ENCODE results near the gene BICDL1. TPM values are rescaled to one million over a fixed set of nuclear protein-coding genes. Genes with fewer than 3 reads are reported as not detected.

Gene BICDL1
- total RNA-seq, 3 donors from 2014 or later = 0.48 to 23.4 (median 5.6) TPM

DNA sequence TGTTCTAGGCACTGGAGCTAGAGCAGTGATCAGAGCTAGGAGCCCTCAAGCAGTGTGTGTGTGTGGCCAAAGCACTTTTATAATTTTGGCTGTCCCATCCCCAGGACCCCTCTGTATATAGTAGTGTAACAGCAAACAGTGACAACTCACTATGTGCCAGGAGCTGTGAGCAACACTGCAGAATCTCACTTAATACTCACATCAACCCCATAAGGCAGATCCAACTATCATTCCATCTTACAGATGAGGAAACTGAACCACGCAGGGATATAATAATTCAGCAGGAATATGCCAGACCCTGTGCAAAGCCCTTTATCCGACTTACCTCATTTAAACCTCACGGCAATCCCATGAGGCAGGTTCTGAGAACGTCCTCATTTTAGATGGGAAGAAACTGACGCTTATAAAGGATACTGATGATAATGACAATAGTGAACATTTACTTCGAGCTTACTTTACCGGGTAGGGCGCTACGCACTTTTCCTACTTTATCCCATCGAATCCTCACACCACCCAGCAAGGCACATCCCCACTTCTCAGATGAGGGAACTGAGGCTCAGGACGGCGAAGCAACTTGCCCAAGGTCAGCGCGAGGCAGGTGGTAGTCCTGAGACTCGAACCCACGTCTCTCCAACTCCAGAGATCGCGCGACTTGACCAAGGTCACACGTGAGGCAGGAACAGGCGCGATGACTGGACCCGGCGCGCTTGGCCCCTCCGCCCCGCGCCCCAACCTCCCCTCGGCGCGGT lies 126.8 kb downstream of the BICDL1 start:
- no peak for DNase-seq (ENCODE audit: low spot score in 2 of 2)
- intact Hi-C loops (cut with DNase I; ENCODE audit: low total_unique reads) = no loop called here
- Histone ChIP-seq H3K9me3 (no peaks in the 10 kb centered on the region), H3K4me1 (peaks cover 10 to 19% of the 10 kb centered on the region in 2 donors), H3K27ac (peak overlapping the region; percentile 87 to 92), H3K27me3 (no peaks in the 10 kb centered on the region), H3K4me3 (peak overlapping the region; percentile 82 to 90 (median 83)), H3K36me3 (no peaks in the 10 kb centered on the region)
- TF ChIP-seq, protein P1, sequence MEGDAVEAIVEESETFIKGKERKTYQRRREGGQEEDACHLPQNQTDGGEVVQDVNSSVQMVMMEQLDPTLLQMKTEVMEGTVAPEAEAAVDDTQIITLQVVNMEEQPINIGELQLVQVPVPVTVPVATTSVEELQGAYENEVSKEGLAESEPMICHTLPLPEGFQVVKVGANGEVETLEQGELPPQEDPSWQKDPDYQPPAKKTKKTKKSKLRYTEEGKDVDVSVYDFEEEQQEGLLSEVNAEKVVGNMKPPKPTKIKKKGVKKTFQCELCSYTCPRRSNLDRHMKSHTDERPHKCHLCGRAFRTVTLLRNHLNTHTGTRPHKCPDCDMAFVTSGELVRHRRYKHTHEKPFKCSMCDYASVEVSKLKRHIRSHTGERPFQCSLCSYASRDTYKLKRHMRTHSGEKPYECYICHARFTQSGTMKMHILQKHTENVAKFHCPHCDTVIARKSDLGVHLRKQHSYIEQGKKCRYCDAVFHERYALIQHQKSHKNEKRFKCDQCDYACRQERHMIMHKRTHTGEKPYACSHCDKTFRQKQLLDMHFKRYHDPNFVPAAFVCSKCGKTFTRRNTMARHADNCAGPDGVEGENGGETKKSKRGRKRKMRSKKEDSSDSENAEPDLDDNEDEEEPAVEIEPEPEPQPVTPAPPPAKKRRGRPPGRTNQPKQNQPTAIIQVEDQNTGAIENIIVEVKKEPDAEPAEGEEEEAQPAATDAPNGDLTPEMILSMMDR (IDR thresholded peaks at IDR 0.05) = no peak

DNA sequence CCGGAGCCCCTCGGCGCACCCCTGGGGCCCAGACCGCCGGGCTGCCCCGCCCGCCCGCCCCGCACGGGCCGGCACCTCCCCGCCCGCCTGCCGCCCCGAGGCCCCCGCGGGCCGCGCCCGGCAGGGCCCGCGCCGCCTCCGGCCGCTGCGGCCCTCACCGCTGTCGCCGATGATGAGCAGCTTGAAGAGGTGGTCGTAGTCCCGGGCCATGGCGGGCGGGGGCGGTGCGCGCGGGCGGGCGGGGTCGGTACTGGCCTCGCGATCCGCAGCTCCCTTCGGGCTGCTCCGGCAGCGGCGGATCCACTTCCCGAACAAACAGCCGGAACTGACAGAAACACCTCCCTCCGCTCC lies 127.4 kb downstream of the BICDL1 start, which contains the start of gene RAB35:
RAB35 (minus strand) TSS at position 313 of the 351 bp plus-strand sequence; CDS start at position 210, 103 bp downstream.
- Histone ChIP-seq H3K4me1 (peaks cover 10 to 19% of the 10 kb centered on the region in 2 donors), H3K4me3 (peak within 1 kb of the TSS; percentile 82 to 90 (median 83)), H3K27ac (peak within 1 kb of the TSS; percentile 87 to 92)

DNA sequence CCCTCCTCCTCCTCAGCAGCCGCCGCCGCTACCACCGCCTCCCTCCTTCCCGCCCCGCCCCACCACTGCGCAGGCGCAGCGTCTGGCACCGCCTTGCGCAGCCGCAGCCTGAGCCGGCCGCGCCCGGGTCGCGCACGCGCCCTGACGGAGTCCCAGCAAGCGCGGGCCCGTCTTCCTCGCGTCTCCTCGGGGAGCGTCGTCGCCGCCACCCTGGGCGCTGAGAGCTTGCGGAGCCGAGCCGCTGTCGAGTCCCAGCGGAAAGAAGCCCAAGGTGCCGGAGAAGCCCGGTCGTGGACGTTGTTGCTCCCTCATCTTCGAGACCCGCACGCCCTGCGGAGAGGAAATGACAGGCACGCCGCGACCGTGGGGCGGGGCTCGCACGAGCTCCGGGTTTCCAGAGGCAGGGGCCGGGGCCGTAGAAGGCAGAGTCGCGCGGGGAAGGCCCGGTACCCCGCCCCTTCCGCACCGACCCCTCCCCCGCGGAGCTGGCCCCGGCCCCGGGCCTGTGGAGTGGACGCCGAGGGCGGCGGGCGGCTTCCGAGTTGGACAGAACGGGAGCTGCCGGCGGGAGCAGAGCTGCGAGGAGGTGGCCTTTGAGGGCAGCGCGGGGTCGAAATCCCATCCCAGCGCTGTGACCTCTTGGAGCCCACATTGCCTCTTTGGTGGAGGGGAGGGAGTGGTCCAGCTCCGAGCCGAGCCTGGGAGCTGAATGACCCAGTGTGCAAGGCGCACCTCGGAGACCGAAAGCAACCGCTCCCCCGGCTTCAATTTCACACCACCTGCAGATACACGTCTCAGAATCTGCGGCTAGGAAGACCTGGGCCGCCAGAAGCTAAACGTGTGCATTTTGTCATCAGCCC lies 128.0 kb downstream of the BICDL1 start:
- intact Hi-C loops (cut with DNase I; ENCODE audit: low total_unique reads) = no loop called here
- Histone ChIP-seq H3K27ac (peak overlapping the region; percentile 87 to 92), H3K9me3 (no peaks in the 10 kb centered on the region), H3K36me3 (no peaks in the 10 kb centered on the region), H3K27me3 (no peaks in the 10 kb centered on the region), H3K4me3 (peak overlapping the region; percentile 82 to 90 (median 83)), H3K4me1 (peaks cover 10 to 19% of the 10 kb centered on the region in 2 donors)
- DNase-seq (ENCODE audit: low spot score in 2 of 2) = peak; percentile 90 to 96
- TF ChIP-seq POLR2A (IDR thresholded peaks at IDR 0.05) (no peak), POLR2AphosphoS5 (IDR thresholded peaks at IDR 0.05) (peak; percentile 68 to 85 (median 74))

More for the DNA sequence above, 127.4 kb downstream of the BICDL1 start, which contains the start of gene RAB35:
- no peaks in the 10 kb centered on the region for H3K36me3 ChIP-seq
- no peak for DNase-seq (ENCODE audit: low spot score in 2 of 2)
- intact Hi-C loops (cut with DNase I; ENCODE audit: low total_unique reads) = no loop called here
- no peaks in the 10 kb centered on the region for H3K9me3 ChIP-seq
- H3K27me3 ChIP-seq = no peaks in the 10 kb centered on the region
- no peak for TF ChIP-seq POLR2A (IDR thresholded peaks at IDR 0.05)
- TF ChIP-seq POLR2AphosphoS5 (IDR thresholded peaks at IDR 0.05) = no peak
- TF ChIP-seq, protein P1 (IDR thresholded peaks at IDR 0.05) = no peak

DNA sequence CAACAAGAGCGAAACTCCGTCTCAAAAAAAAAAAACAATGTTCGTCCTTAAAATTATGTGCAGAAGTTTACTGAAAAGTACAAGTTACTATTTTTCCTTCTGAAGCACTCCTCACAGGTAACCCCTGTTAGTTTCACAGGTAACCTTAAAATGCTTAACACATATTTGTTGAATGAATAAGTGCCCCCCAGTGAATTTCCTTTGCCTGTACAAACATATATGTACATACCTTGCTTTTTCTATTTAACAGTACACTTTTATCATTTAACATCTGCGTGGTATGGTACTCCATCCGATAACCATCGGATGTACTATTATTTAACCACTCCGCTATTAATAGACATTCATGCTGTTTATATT lies 128.9 kb downstream of the BICDL1 start:
- Histone ChIP-seq H3K27ac (no peak overlapping the region), H3K36me3 (no peaks in the 10 kb centered on the region), H3K27me3 (no peaks in the 10 kb centered on the region), H3K4me1 (peaks cover 10 to 19% of the 10 kb centered on the region in 2 donors), H3K9me3 (no peaks in the 10 kb centered on the region), H3K4me3 (peak overlapping the region; percentile 82 to 90 (median 83))
- DNase-seq (ENCODE audit: low spot score in 2 of 2) = no peak
- TF ChIP-seq POLR2AphosphoS5 (IDR thresholded peaks at IDR 0.05) = no peak
- TF ChIP-seq POLR2A (IDR thresholded peaks at IDR 0.05) = no peak
- TF ChIP-seq, protein P1 (IDR thresholded peaks at IDR 0.05) = no peak
- intact Hi-C loops (cut with DNase I; ENCODE audit: low total_unique reads) = no loop called here

DNA sequence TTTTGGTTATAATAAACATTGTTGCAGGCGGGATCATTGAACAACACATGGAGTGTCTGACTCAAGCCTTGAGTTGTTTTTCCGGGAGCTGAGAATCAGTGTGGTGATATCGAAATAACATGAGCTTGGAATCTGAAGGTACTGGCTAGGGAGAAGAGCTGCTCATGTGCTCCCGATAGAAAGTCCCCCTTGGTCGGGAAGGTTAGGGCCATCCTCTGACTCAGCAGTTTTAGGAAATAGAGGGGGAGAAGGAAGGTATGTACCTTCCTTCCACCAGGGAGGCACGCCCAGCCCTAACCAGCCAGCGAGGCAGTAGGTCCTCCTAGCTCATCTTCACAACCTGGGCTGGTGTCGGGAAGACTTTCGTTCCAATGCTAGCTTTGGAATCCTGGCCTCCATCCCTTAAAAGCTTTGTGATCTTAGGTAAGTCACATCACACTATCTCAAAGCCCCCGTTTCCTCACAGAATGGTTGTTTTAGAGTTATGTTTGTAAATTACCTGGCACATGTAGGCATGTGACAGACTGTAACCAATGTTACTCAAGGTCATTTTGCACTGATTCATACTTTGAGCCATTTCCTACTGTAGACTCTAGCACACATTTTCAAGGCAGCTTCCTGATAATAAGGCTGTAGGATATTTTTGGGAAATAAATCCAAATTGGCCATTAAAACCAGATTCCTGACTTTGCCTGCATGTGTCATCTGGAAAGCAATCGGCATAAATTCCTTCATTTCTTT lies 129.5 kb downstream of the BICDL1 start:
- Histone ChIP-seq H3K4me3 (peak overlapping the region; percentile 82 to 90 (median 83)), H3K27me3 (no peaks in the 10 kb centered on the region), H3K27ac (peak overlapping the region in 1 of 2 donors; percentile 45), H3K4me1 (peaks cover 10 to 19% of the 10 kb centered on the region in 2 donors), H3K9me3 (no peaks in the 10 kb centered on the region), H3K36me3 (no peaks in the 10 kb centered on the region)
- intact Hi-C loops (cut with DNase I; ENCODE audit: low total_unique reads) = no loop called here
- TF ChIP-seq POLR2AphosphoS5 (IDR thresholded peaks at IDR 0.05) (no peak), POLR2A (IDR thresholded peaks at IDR 0.05) (no peak)
- DNase-seq (ENCODE audit: low spot score in 2 of 2) = no peak

Data from breast epithelium (tissue), 4 donors.